ENCODE measurements around the gene CACNA2D3.

DNA sequence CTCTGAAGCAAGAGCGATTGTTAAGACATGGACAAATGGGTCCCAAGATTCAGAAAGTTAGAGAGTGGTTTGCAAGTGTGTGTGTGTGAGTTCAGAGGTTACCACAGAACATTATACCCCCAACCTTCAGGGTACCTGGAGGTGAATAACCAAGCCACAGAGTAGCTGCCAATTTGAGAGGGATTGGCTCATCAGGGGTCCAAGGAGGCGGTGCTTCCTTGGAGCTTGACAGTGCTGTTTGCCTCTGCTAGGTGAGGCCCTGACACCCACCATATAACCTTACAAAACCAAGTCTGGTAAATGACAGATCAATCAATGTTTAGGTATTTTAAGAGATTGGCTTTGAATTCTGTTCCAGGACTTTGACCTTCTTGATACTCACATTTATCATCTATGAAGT lies 769.8 kb downstream of the CACNA2D3 start:
- TF ChIP-seq POLR2A (IDR thresholded peaks at IDR 0.05): no peak
- TF ChIP-seq, protein P1, sequence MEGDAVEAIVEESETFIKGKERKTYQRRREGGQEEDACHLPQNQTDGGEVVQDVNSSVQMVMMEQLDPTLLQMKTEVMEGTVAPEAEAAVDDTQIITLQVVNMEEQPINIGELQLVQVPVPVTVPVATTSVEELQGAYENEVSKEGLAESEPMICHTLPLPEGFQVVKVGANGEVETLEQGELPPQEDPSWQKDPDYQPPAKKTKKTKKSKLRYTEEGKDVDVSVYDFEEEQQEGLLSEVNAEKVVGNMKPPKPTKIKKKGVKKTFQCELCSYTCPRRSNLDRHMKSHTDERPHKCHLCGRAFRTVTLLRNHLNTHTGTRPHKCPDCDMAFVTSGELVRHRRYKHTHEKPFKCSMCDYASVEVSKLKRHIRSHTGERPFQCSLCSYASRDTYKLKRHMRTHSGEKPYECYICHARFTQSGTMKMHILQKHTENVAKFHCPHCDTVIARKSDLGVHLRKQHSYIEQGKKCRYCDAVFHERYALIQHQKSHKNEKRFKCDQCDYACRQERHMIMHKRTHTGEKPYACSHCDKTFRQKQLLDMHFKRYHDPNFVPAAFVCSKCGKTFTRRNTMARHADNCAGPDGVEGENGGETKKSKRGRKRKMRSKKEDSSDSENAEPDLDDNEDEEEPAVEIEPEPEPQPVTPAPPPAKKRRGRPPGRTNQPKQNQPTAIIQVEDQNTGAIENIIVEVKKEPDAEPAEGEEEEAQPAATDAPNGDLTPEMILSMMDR (IDR thresholded peaks at IDR 0.05): no peak

All from transverse colon (tissue), 3 donors.